H1 (cell line): ENCODE results near the gene WDR74.

Source experiments
- BACH1 ChIP-seq: IDR thresholded peaks from 2 replicates; pipeline ENCODE4 v1.6.1; 2012; ENCODE audit warnings: low read length, improper control_type of control experiment
- CEBPB ChIP-seq: IDR thresholded peaks from 2 replicates; pipeline ENCODE4 v1.6.1; 2012; ENCODE audit warnings: low read depth, low read length
- EGR1 ChIP-seq: IDR thresholded peaks from 2 replicates; pipeline ENCODE4 v1.6.1; 2011; ENCODE audit warnings: low read depth, low read length, borderline replicate concordance
- EZH2 ChIP-seq: fragments of 200-600 bp; sonication (generic); IDR thresholded peaks from 2 replicates; pipeline ENCODE4 v1.7.1; 2012; ENCODE audit warnings: low read depth, mild to moderate bottlenecking, moderate library complexity, low read length, inconsistent platforms; ENCODE audit not compliant: severe bottlenecking
- POLR2A ChIP-seq, 2 experiments: IDR thresholded peaks; 1 replicate in 1 of 2; 2 replicates in 1 of 2; pipeline ENCODE4 v1.6.1; 2011; ENCODE audit warnings: low read depth in 2 of 2, low read length in 2 of 2, mild to moderate bottlenecking in 2 of 2; ENCODE audit errors: control extremely low read depth in 1 of 2
- TAF1 ChIP-seq: IDR thresholded peaks from 2 replicates; pipeline ENCODE4 v1.6.1; 2011; ENCODE audit warnings: mild to moderate bottlenecking, low read depth, low read length
- ZNF274 ChIP-seq: IDR thresholded peaks from 2 replicates; pipeline ENCODE4 v1.7.0; 2012; ENCODE audit warnings: low read length, borderline replicate concordance; ENCODE audit errors: extremely low read depth
- TF ChIP-seq, protein P1 (sequence below), 3 experiments: IDR thresholded peaks; 1 replicate in 2 of 3; 2 replicates in 1 of 3; pipeline versions ENCODE4 v1.5.1 to v1.6.1; 2011; ENCODE audit warnings: low read length in 3 of 3, mild to moderate bottlenecking in 3 of 3, inconsistent platforms in 2 of 3, low read depth in 1 of 3, moderate library complexity in 1 of 3; ENCODE audit not compliant: insufficient read depth in 1 of 3; ENCODE audit errors: control extremely low read depth in 1 of 3
- TF ChIP-seq, protein P2 (sequence below): IDR thresholded peaks from 2 replicates; pipeline ENCODE4 v1.6.1; 2011; ENCODE audit warnings: low read length, improper control_type of control experiment

DNA sequence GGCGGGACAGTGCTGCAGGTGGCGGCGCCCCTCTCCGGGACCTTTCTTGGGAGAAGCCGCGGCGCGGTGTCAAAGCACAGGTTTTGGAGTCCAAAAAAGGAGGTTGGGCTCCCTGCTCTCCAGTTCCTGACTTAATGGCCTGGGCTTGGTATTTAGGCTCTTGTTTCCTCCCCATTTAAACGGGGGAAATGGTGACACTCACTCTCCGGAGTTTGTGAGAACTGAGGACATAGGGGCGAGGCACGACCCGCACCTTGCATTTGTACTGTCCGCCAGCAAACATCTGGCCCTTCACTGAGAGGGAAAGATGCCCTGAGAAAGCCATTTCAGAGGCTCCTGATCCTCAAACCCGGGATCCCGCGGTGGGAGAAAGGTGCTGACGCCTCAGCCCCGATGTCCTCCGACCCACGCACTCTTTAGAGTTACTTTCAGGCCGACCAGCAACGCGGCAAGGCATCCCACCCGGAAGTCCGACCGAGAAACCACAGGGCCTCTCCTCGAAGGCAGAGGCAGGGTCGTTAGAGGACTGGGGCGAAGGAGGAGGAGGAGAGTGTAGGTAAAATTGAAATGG, 2.9 kb upstream of the WDR74 start:
- TF ChIP-seq ZNF274 (no peak), POLR2A (IDR thresholded peaks at IDR 0.05; ENCODE audit: control extremely low read depth in 1 of 2, low read depth in 2 of 2, low read length in 2 of 2) (no peak), BACH1 (no peak), EGR1 (no peak), EZH2 (no peak), TAF1 (no peak), CEBPB (no peak)
- TF ChIP-seq, protein P1, sequence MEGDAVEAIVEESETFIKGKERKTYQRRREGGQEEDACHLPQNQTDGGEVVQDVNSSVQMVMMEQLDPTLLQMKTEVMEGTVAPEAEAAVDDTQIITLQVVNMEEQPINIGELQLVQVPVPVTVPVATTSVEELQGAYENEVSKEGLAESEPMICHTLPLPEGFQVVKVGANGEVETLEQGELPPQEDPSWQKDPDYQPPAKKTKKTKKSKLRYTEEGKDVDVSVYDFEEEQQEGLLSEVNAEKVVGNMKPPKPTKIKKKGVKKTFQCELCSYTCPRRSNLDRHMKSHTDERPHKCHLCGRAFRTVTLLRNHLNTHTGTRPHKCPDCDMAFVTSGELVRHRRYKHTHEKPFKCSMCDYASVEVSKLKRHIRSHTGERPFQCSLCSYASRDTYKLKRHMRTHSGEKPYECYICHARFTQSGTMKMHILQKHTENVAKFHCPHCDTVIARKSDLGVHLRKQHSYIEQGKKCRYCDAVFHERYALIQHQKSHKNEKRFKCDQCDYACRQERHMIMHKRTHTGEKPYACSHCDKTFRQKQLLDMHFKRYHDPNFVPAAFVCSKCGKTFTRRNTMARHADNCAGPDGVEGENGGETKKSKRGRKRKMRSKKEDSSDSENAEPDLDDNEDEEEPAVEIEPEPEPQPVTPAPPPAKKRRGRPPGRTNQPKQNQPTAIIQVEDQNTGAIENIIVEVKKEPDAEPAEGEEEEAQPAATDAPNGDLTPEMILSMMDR (IDR thresholded peaks at IDR 0.05; ENCODE audit: control extremely low read depth in 1 of 3, insufficient read depth in 1 of 3, low read depth in 1 of 3, low read length in 3 of 3): no peak
- TF ChIP-seq, protein P2, sequence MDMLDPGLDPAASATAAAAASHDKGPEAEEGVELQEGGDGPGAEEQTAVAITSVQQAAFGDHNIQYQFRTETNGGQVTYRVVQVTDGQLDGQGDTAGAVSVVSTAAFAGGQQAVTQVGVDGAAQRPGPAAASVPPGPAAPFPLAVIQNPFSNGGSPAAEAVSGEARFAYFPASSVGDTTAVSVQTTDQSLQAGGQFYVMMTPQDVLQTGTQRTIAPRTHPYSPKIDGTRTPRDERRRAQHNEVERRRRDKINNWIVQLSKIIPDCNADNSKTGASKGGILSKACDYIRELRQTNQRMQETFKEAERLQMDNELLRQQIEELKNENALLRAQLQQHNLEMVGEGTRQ: no peak
